PC-3 (cell line): Measurements from ENCODE around the gene ERICH3. TPM values are rescaled to one million over a fixed set of nuclear protein-coding genes. Genes with fewer than 3 reads are reported as not detected.

ENCODE experiments used
- ATAC-seq: fragments of 200-7000 bp; cut with Tn5 transposase; 2 replicates; pipeline ENCODE4 v1.9.1; 2020; ENCODE audit warnings: mild to moderate bottlenecking, moderate library complexity
- BruUV-seq: library from RNA; stranded (reverse); fragments of 400-500 nt; replicated peaks from 2 replicates; lab custom pipeline; 2021; lab: Mats Ljungman, UMichigan
- CTCF ChIA-PET: fragments of 300-600 bp; sonication (Branson Sonifier 250); formaldehyde crosslinking; loops from one replicate; lab custom pipeline; 2022; ENCODE audit warnings: antibody characterized with exemption; lab: Charles Lee
- POLR2A ChIA-PET: fragments of 300-600 bp; sonication (Branson Sonifier 250); formaldehyde crosslinking; loops from one replicate; lab custom pipeline; 2022; ENCODE audit warnings: antibody characterized with exemption; ENCODE audit not compliant: unreplicated experiment; lab: Charles Lee
- DNase-seq: peaks from one replicate; pipeline ENCODE4 v3.0.0-alpha.2; 2015
- H2AFZ ChIP-seq: fragments of 300-600 bp; sonication (generic); 2 replicates; pipeline ENCODE4 v1.6.0; 2016; ENCODE audit warnings: antibody characterized with exemption, low read length
- H3F3A ChIP-seq: fragments of 300-600 bp; sonication (generic); one replicate; pipeline ENCODE4 v1.6.0; 2017; ENCODE audit warnings: antibody characterized with exemption, low read length, control low read depth, mild to moderate bottlenecking; ENCODE audit not compliant: unreplicated experiment
- H3K27ac ChIP-seq: fragments of 300-600 bp; sonication (generic); 2 replicates; pipeline ENCODE4 v1.5.1; 2016; ENCODE audit warnings: mild to moderate bottlenecking, low read length
- H3K27me3 ChIP-seq: fragments of 300-600 bp; sonication (generic); 2 replicates; pipeline ENCODE4 v1.6.1; 2016; ENCODE audit warnings: low read length, mixed read lengths
- H3K36me3 ChIP-seq: fragments of 300-600 bp; sonication (generic); 2 replicates; pipeline ENCODE4 v1.6.1; 2016; ENCODE audit warnings: low read depth, mixed run types, low read length, mixed read lengths
- H3K4me1 ChIP-seq: fragments of 300-600 bp; sonication (generic); 2 replicates; pipeline ENCODE4 v1.5.1; 2016; ENCODE audit warnings: low read length; ENCODE audit not compliant: insufficient read depth
- H3K4me2 ChIP-seq: fragments of 300-600 bp; sonication (generic); 2 replicates; pipeline ENCODE4 v1.6.0; 2016; ENCODE audit warnings: low read length
- H3K4me3 ChIP-seq: fragments of 300-600 bp; sonication (generic); 2 replicates; pipeline ENCODE4 v1.5.1; 2016; ENCODE audit warnings: mild to moderate bottlenecking, low read length, mixed read lengths
- H3K79me2 ChIP-seq: fragments of 300-600 bp; sonication (generic); 2 replicates; pipeline ENCODE4 v1.6.1; 2017; ENCODE audit warnings: low read length, mixed read lengths
- H3K9ac ChIP-seq: fragments of 300-600 bp; sonication (generic); 2 replicates; pipeline ENCODE4 v1.6.0; 2016; ENCODE audit warnings: mild to moderate bottlenecking, low read length
- H3K9me2 ChIP-seq: fragments of 300-600 bp; sonication (generic); replicated peaks from 2 replicates; pipeline ENCODE4 v1.6.1; 2016; ENCODE audit warnings: mixed run types, low read length, mixed read lengths
- H3K9me3 ChIP-seq: fragments of 300-600 bp; sonication (generic); 2 replicates; pipeline ENCODE4 v1.6.1; 2016; ENCODE audit warnings: low read length, mixed read lengths
- H4K20me1 ChIP-seq: fragments of 300-600 bp; sonication (generic); 2 replicates; pipeline ENCODE4 v1.6.1; 2016; ENCODE audit warnings: low read length, mixed read lengths
- CTCF ChIP-seq: fragments of 300-600 bp; sonication (generic); conservative IDR thresholded peaks from 2 replicates; pipeline ENCODE4 v1.5.1; 2017; ENCODE audit warnings: antibody characterized with exemption, low read depth, mild to moderate bottlenecking, low read length
- EZH2 ChIP-seq: fragments of 300-600 bp; sonication (generic); IDR thresholded peaks from one replicate; pipeline ENCODE4 v1.6.1; 2017; ENCODE audit warnings: antibody characterized with exemption, mild to moderate bottlenecking, low read length; ENCODE audit not compliant: unreplicated experiment
- EZH2phosphoT487 ChIP-seq: fragments of 300-600 bp; sonication (generic); IDR thresholded peaks from 2 replicates; pipeline ENCODE4 v1.6.1; 2018; ENCODE audit warnings: mild to moderate bottlenecking, antibody characterized with exemption, low read length, borderline replicate concordance
- intact Hi-C: fragments of 100-400 bp; cut with micrococcal nuclease; formaldehyde crosslinking; loops from 2 replicates; pipeline ENCODE4 v1.9.0; 2023
- total RNA-seq: library from RNA; depleted of rRNA; stranded (reverse); fragments of >200 nt; gene quantifications from 2 replicates; pipeline ENCODE4 v1.2.3, GENCODE V29; 2014

ERICH3 gene
- total RNA-seq, 1 experiment from 2014 or later, result not detected

GRCh38 chr1:74618974-74619373 lies 54.6 kb downstream of the ERICH3 start:
- Histone ChIP-seq H3K27ac (no peak overlapping the region), H3K79me2 (no peaks in the 10 kb centered on the region), H3F3A (no peaks in the 10 kb centered on the region), H3K4me1 (no peaks in the 10 kb centered on the region), H3K9me2 (no peaks in the 10 kb centered on the region), H4K20me1 (no peaks in the 10 kb centered on the region), H3K4me3 (no peak overlapping the region), H3K36me3 (no peaks in the 10 kb centered on the region), H2AFZ (no peak overlapping the region), H3K9me3 (no peaks in the 10 kb centered on the region), H3K27me3 (peaks cover 12% of the 10 kb centered on the region), H3K4me2 (no peak overlapping the region), H3K9ac (no peak overlapping the region)
- no peak for TF ChIP-seq EZH2
- TF ChIP-seq EZH2phosphoT487, result no peak
- TF ChIP-seq CTCF, result no peak
- ATAC-seq, result no peak
- BruUV-seq, result no TSS peak
- ChIA-PET POLR2A (interaction anchor here (0.6 kb wide), 1 partner anchor 14 kb away, joined by 6 read pairs; no protein-coding TSS in a partner anchor), CTCF (no interaction called here)
- no peak for DNase-seq
- intact Hi-C loops, result no loop called here

GRCh38 chr1:74613894-74614293 lies 59.7 kb downstream of the ERICH3 start:
- Histone ChIP-seq H3K36me3 (no peaks in the 10 kb centered on the region), H3K9me3 (no peaks in the 10 kb centered on the region), H3K27ac (no peak overlapping the region), H2AFZ (no peak overlapping the region), H3K4me1 (no peaks in the 10 kb centered on the region), H3K9me2 (no peaks in the 10 kb centered on the region), H3K4me2 (no peak overlapping the region), H4K20me1 (no peaks in the 10 kb centered on the region), H3K4me3 (no peak overlapping the region), H3K9ac (no peak overlapping the region), H3K79me2 (no peaks in the 10 kb centered on the region), H3F3A (no peaks in the 10 kb centered on the region), H3K27me3 (peaks cover 9% of the 10 kb centered on the region)
- TF ChIP-seq CTCF, result no peak
- no peak for TF ChIP-seq EZH2phosphoT487
- TF ChIP-seq EZH2, result no peak
- ChIA-PET CTCF (no interaction called here), POLR2A (no interaction called here)
- DNase-seq (no peak), ATAC-seq (no peak)
- no TSS peak for BruUV-seq
- intact Hi-C loops, result no loop called here

- Histone ChIP-seq H2AFZ (no peak overlapping the region), H3K9me2 (no peaks in the 10 kb centered on the region), H3K9me3 (no peaks in the 10 kb centered on the region), H3K27ac (no peak overlapping the region), H3K27me3 (0 out of 2 replicates have a peak, but pooled peaks cover 6% of the 10 kb centered on the region), H3K4me3 (no peak overlapping the region), H3K4me2 (no peak overlapping the region), H3K4me1 (no peaks in the 10 kb centered on the region), H4K20me1 (no peaks in the 10 kb centered on the region), H3F3A (no peaks in the 10 kb centered on the region), H3K9ac (no peak overlapping the region), H3K79me2 (no peaks in the 10 kb centered on the region), H3K36me3 (no peaks in the 10 kb centered on the region)
- no peak for DNase-seq
- no peak for ATAC-seq
- POLR2A ChIA-PET, result no interaction called here
- CTCF ChIA-PET, result no interaction called here
- TF ChIP-seq CTCF (no peak), EZH2phosphoT487 (no peak), EZH2 (no peak)
- intact Hi-C loops, result no loop called here
- BruUV-seq, result no TSS peak
These were observed 61.7 kb downstream of the ERICH3 start for GRCh38 chr1:74611887-74612286.
